H9 (cell line): ENCODE results near the gene IPO9. TPM values are rescaled to one million over a fixed set of nuclear protein-coding genes. Genes with fewer than 3 reads are reported as not detected.

Experiments
- DNase-seq: peaks from one replicate; pipeline ENCODE4 v3.0.0-alpha.2; 2017
- H2AFZ ChIP-seq: one replicate; pipeline ENCODE4 v1.6.1; 2013; ENCODE audit warnings: mild to moderate bottlenecking, low read length, control low read depth, moderate library complexity
- H2AK5ac ChIP-seq: 2 replicates; pipeline ENCODE4 v1.6.1; 2013; ENCODE audit warnings: low read length, control low read depth, mixed read lengths; ENCODE audit not compliant: insufficient read length
- H2BK120ac ChIP-seq: one replicate; pipeline ENCODE4 v1.6.1; 2013; ENCODE audit warnings: low read depth, mild to moderate bottlenecking, low read length, control low read depth, inconsistent platforms; ENCODE audit not compliant: poor library complexity, severe bottlenecking
- H2BK12ac ChIP-seq: 2 replicates; pipeline ENCODE4 v1.6.1; 2013; ENCODE audit warnings: low read length, control low read depth, mixed read lengths, low read depth; ENCODE audit not compliant: insufficient read length
- H2BK15ac ChIP-seq: 2 replicates; pipeline ENCODE4 v1.6.1; 2013; ENCODE audit warnings: low read depth, low read length, control low read depth
- H2BK20ac ChIP-seq: one replicate; pipeline ENCODE4 v1.6.1; 2013; ENCODE audit warnings: low read depth, mild to moderate bottlenecking, low read length, control low read depth, inconsistent platforms; ENCODE audit not compliant: poor library complexity, severe bottlenecking
- H2BK5ac ChIP-seq: 2 replicates; pipeline ENCODE4 v1.6.1; 2013; ENCODE audit warnings: low read length, control low read depth, mixed read lengths; ENCODE audit not compliant: insufficient read length
- H3K14ac ChIP-seq: 2 replicates; pipeline ENCODE4 v1.6.1; 2013; ENCODE audit warnings: low read length, control low read depth; ENCODE audit not compliant: insufficient read depth
- H3K18ac ChIP-seq: 2 replicates; pipeline ENCODE4 v1.6.1; 2013; ENCODE audit warnings: low read depth, mild to moderate bottlenecking, mixed read lengths, low read length, control low read depth; ENCODE audit not compliant: insufficient read length
- H3K23ac ChIP-seq: 2 replicates; pipeline ENCODE4 v1.6.1; 2013; ENCODE audit warnings: low read length, control low read depth, mixed read lengths, low read depth; ENCODE audit not compliant: insufficient read length
- H3K23me2 ChIP-seq: 2 replicates; pipeline ENCODE4 v1.6.1; 2013; ENCODE audit warnings: low read depth, mild to moderate bottlenecking, mixed read lengths, low read length, control low read depth; ENCODE audit not compliant: insufficient read length, poor library complexity, severe bottlenecking
- H3K27ac ChIP-seq: 2 replicates; pipeline ENCODE4 v1.5.1; 2013; ENCODE audit warnings: low read length, control low read depth, mixed read lengths, low read depth; ENCODE audit not compliant: insufficient read length
- H3K27me3 ChIP-seq: 2 replicates; pipeline ENCODE4 v1.6.1; 2013; ENCODE audit warnings: low read length, control low read depth, inconsistent platforms; ENCODE audit not compliant: insufficient read depth
- H3K4ac ChIP-seq: 2 replicates; pipeline ENCODE4 v1.6.1; 2013; ENCODE audit warnings: low read depth, mild to moderate bottlenecking, control low read depth, inconsistent platforms, low read length, moderate library complexity
- H3K4me1 ChIP-seq: 2 replicates; pipeline ENCODE4 v1.6.1; 2013; ENCODE audit warnings: low read length, control low read depth, inconsistent platforms; ENCODE audit not compliant: insufficient read depth
- H3K4me2 ChIP-seq: 2 replicates; pipeline ENCODE4 v1.6.1; 2013; ENCODE audit warnings: low read length, control low read depth, mixed read lengths; ENCODE audit not compliant: insufficient read length, insufficient read depth
- H3K56ac ChIP-seq: 2 replicates; pipeline ENCODE4 v1.6.1; 2013; ENCODE audit warnings: low read depth, mild to moderate bottlenecking, mixed read lengths, low read length, control low read depth; ENCODE audit not compliant: insufficient read length
- H3K79me1 ChIP-seq: 2 replicates; pipeline ENCODE4 v1.6.1; 2013; ENCODE audit warnings: low read depth, mild to moderate bottlenecking, moderate library complexity, low read length, control low read depth, inconsistent platforms; ENCODE audit not compliant: insufficient read depth, poor library complexity, severe bottlenecking
- H3K79me2 ChIP-seq: 2 replicates; pipeline ENCODE4 v1.6.1; 2013; ENCODE audit warnings: low read length, control low read depth, inconsistent platforms; ENCODE audit not compliant: insufficient read depth
- H3K9ac ChIP-seq: 2 replicates; pipeline ENCODE4 v1.6.1; 2013; ENCODE audit warnings: low read length, control low read depth, mixed read lengths; ENCODE audit not compliant: insufficient read length; ENCODE audit errors: extremely low read depth
- H3K9me3 ChIP-seq: one replicate; pipeline ENCODE4 v1.6.1; 2013; ENCODE audit warnings: low read depth, low read length, inconsistent platforms; ENCODE audit not compliant: control insufficient read depth
- H3T11ph ChIP-seq: one replicate; pipeline ENCODE4 v1.6.1; 2013; ENCODE audit warnings: mild to moderate bottlenecking, low read length, control low read depth, inconsistent platforms
- H4K20me1 ChIP-seq: one replicate; pipeline ENCODE4 v1.6.1; 2013; ENCODE audit not compliant: control insufficient read depth, insufficient read length, insufficient read depth
- H4K5ac ChIP-seq: 2 replicates; pipeline ENCODE4 v1.6.1; 2013; ENCODE audit warnings: low read depth, mild to moderate bottlenecking, mixed read lengths, low read length, control low read depth; ENCODE audit not compliant: insufficient read length
- H4K8ac ChIP-seq: replicated peaks from 2 replicates; pipeline ENCODE4 v1.6.1; 2013; ENCODE audit warnings: low read length, control low read depth, mixed read lengths, low read depth; ENCODE audit not compliant: insufficient read length
- H4K91ac ChIP-seq: 2 replicates; pipeline ENCODE4 v1.6.1; 2013; ENCODE audit warnings: low read depth, mild to moderate bottlenecking, moderate library complexity, mixed read lengths, low read length, control low read depth; ENCODE audit not compliant: insufficient read length
- H3K27ac Mint-ChIP-seq, 3 experiments: 2 replicates in 2 of 3; 3 replicates in 1 of 3; pipeline ENCODE4 v1.8.0; 2020 to 2021; ENCODE audit warnings: mixed read lengths in 3 of 3, mild to moderate bottlenecking in 1 of 3, moderate library complexity in 1 of 3
- H3K27me3 Mint-ChIP-seq: 2 replicates; pipeline ENCODE4 v1.8.0; 2021; ENCODE audit warnings: low read depth, mild to moderate bottlenecking, moderate library complexity, mixed read lengths
- H3K36me3 Mint-ChIP-seq, 3 experiments: 2 replicates in 2 of 3; 3 replicates in 1 of 3; pipeline ENCODE4 v1.8.0; 2020 to 2021; ENCODE audit warnings: low read depth in 3 of 3, mixed read lengths in 3 of 3; ENCODE audit not compliant: insufficient read depth in 1 of 3
- H3K4me1 Mint-ChIP-seq, 2 experiments: 2 replicates each; pipeline ENCODE4 v1.8.0; 2020; ENCODE audit warnings: mixed read lengths in 2 of 2
- H3K4me3 Mint-ChIP-seq, 2 experiments: 2 replicates in 1 of 2; 3 replicates in 1 of 2; pipeline ENCODE4 v1.8.0; 2020 to 2021; ENCODE audit warnings: mild to moderate bottlenecking in 2 of 2, mixed read lengths in 2 of 2, moderate library complexity in 1 of 2
- H3K9me3 Mint-ChIP-seq, 2 experiments: 2 replicates in 1 of 2; 3 replicates in 1 of 2; pipeline ENCODE4 v1.8.0; 2020; ENCODE audit warnings: mild to moderate bottlenecking in 2 of 2, mixed read lengths in 2 of 2, moderate library complexity in 1 of 2
- WGBS: extraction: QIAGEN DNeasy Blood & Tissue Kit; methylation state at CpG from one replicate; pipeline ENCODE4 v1.1.7; 2013; ENCODE audit warnings: missing lambda C conversion rate, low lambda C conversion rate, mixed read lengths; ENCODE audit not compliant: insufficient read length; ENCODE audit errors: extremely low coverage; 5-methylcytosine and 5-hydroxymethylcytosine counted together
- total RNA-seq: library from RNA; stranded (reverse); gene quantifications from 2 replicates; pipeline ENCODE4 v1.2.1, GENCODE V29; 2021
- TF ChIP-seq, protein P1 (sequence below): fragments of 200-600 bp; sonication (generic); conservative IDR thresholded peaks from 3 replicates; pipeline ENCODE4 v1.8.0; 2021; ENCODE audit warnings: antibody characterized with exemption, mild to moderate bottlenecking

Gene IPO9
- total RNA-seq, 1 experiment from 2014 or later: 104 TPM

DNA sequence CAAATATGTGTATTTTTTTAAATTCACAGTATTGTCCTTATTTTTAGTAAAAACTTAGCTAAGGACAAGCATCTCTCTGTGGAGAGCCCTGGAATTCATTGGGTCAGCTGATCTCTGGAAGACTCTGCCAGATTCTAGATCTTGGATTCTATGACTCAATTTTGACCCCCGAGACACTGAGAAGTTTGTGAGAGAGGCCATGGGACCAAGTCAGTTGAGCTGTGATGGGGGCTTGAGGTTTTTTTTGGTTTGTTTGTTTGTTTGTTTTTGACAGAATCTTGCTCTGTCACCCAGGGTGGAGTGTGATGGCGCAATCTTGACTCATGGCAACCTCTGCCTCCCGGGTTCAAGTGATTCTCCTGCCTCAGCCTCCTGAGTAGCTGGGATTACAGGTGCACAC, 73.2 kb downstream of the IPO9 start:
- no peaks in the 10 kb centered on the region for H3K79me1 ChIP-seq
- H3K56ac ChIP-seq: no peak overlapping the region
- Mint-ChIP-seq H3K36me3 (peaks cover 0 to 1% (median 0%) of the 10 kb centered on the region in 3 experiments; a peak in 1 of 7 replicates), H3K4me3 (no peak overlapping the region), H3K27ac (peak overlapping the region in 1 of 3 experiments; percentile 71; a peak in 1 of 7 replicates), H3K27me3 (no peaks in the 10 kb centered on the region; the same call in 1 of the 2 replicates), H3K4me1 (peaks cover 0 to 8% of the 10 kb centered on the region in 2 experiments; a peak in 3 of 4 replicates), H3K9me3 (no peaks in the 10 kb centered on the region)
- no peaks in the 10 kb centered on the region for H3K23me2 ChIP-seq
- H3K79me2 ChIP-seq: no peaks in the 10 kb centered on the region
- no peak overlapping the region for H4K8ac ChIP-seq
- no peak overlapping the region for H2BK15ac ChIP-seq
- no peak overlapping the region for H2BK5ac ChIP-seq
- H2BK20ac ChIP-seq: no peak overlapping the region
- no peak overlapping the region for H3K9ac ChIP-seq
- H2BK120ac ChIP-seq: no peak overlapping the region
- no peaks in the 10 kb centered on the region for H3K4me1 ChIP-seq
- H4K5ac ChIP-seq: no peak overlapping the region
- no peaks in the 10 kb centered on the region for H4K20me1 ChIP-seq
- no peak overlapping the region for H3K23ac ChIP-seq
- no peak overlapping the region for H3K4ac ChIP-seq
- TF ChIP-seq, protein P1, sequence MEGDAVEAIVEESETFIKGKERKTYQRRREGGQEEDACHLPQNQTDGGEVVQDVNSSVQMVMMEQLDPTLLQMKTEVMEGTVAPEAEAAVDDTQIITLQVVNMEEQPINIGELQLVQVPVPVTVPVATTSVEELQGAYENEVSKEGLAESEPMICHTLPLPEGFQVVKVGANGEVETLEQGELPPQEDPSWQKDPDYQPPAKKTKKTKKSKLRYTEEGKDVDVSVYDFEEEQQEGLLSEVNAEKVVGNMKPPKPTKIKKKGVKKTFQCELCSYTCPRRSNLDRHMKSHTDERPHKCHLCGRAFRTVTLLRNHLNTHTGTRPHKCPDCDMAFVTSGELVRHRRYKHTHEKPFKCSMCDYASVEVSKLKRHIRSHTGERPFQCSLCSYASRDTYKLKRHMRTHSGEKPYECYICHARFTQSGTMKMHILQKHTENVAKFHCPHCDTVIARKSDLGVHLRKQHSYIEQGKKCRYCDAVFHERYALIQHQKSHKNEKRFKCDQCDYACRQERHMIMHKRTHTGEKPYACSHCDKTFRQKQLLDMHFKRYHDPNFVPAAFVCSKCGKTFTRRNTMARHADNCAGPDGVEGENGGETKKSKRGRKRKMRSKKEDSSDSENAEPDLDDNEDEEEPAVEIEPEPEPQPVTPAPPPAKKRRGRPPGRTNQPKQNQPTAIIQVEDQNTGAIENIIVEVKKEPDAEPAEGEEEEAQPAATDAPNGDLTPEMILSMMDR: no peak
- no peak overlapping the region for H3K4me2 ChIP-seq
- WGBS: no CpG with 5 or more reads among the region's 3 CpGs
- H3T11ph ChIP-seq: no peak overlapping the region
- no peaks in the 10 kb centered on the region; the same call in 1 of the 2 replicates for H3K27me3 ChIP-seq
- no peak overlapping the region for H2AK5ac ChIP-seq
- H3K18ac ChIP-seq: no peak overlapping the region
- no peak overlapping the region for H2AFZ ChIP-seq
- no peaks in the 10 kb centered on the region for H3K9me3 ChIP-seq
- no peak overlapping the region for H4K91ac ChIP-seq
- no peak overlapping the region for H3K14ac ChIP-seq
- no peak overlapping the region for H3K27ac ChIP-seq
- DNase-seq: no peak
- no peak overlapping the region for H2BK12ac ChIP-seq
